DOHH2 (cell line): ENCODE data around the gene EEA1.

Experiments used
- H3F3A ChIP-seq: fragments of 200-600 bp; sonication (generic), shearing (Covaris generic); 2 replicates; pipeline ENCODE4 v1.6.0; 2016; ENCODE audit warnings: antibody characterized with exemption, mild to moderate bottlenecking; ENCODE audit not compliant: control insufficient read depth, insufficient read depth
- H3K27ac ChIP-seq: fragments of 200-600 bp; sonication (generic); 2 replicates; pipeline ENCODE4 v1.5.1; 2014; ENCODE audit warnings: low read depth, mild to moderate bottlenecking, low read length, moderate library complexity
- H3K27me3 ChIP-seq: fragments of 200-600 bp; sonication (generic); 2 replicates; pipeline ENCODE4 v1.6.1; 2014; ENCODE audit warnings: mild to moderate bottlenecking, low read length, mixed read lengths; ENCODE audit not compliant: control insufficient read depth
- H3K36me3 ChIP-seq: fragments of 200-600 bp; sonication (generic); 2 replicates; pipeline ENCODE4 v1.6.1; 2014; ENCODE audit warnings: mild to moderate bottlenecking, low read length, moderate library complexity, mixed read lengths; ENCODE audit not compliant: control insufficient read depth
- H3K4me1 ChIP-seq: fragments of 200-600 bp; sonication (generic); 2 replicates; pipeline ENCODE4 v1.6.1; 2014; ENCODE audit warnings: mild to moderate bottlenecking, low read length, mixed read lengths; ENCODE audit not compliant: control insufficient read depth
- H3K4me2 ChIP-seq: fragments of 200-600 bp; sonication (generic); 2 replicates; pipeline ENCODE4 v1.6.0; 2014; ENCODE audit warnings: mild to moderate bottlenecking, low read length, moderate library complexity
- H3K4me3 ChIP-seq: fragments of 200-600 bp; sonication (generic); 2 replicates; pipeline ENCODE4 v1.5.1; 2014; ENCODE audit warnings: mild to moderate bottlenecking, low read length, mixed read lengths
- H3K79me2 ChIP-seq: fragments of 200-600 bp; sonication (generic); 2 replicates; pipeline ENCODE4 v1.6.1; 2014; ENCODE audit warnings: mild to moderate bottlenecking, low read length, mixed read lengths; ENCODE audit not compliant: control insufficient read depth
- H3K9me2 ChIP-seq: fragments of 200-600 bp; sonication (generic); replicated peaks from 2 replicates; pipeline ENCODE4 v1.6.1; 2014; ENCODE audit warnings: mild to moderate bottlenecking, low read length, mixed read lengths; ENCODE audit not compliant: control insufficient read depth
- H3K9me3 ChIP-seq: fragments of 200-600 bp; sonication (generic); 2 replicates; pipeline ENCODE4 v1.6.1; 2014; ENCODE audit warnings: antibody characterized with exemption, low read length, mixed read lengths; ENCODE audit not compliant: control insufficient read depth, insufficient read depth
- H4K20me1 ChIP-seq: fragments of 200-600 bp; sonication (generic); 2 replicates; pipeline ENCODE4 v1.6.0; 2014; ENCODE audit warnings: low read depth, mild to moderate bottlenecking, antibody characterized with exemption, low read length, moderate library complexity; ENCODE audit not compliant: control insufficient read depth, insufficient read depth
- EZH2phosphoT487 ChIP-seq: fragments of 200-600 bp; sonication (generic); IDR thresholded peaks from 2 replicates; pipeline ENCODE4 v1.6.1; 2017; ENCODE audit warnings: borderline replicate concordance, mild to moderate bottlenecking, antibody characterized with exemption, low read length, moderate library complexity, mixed read lengths
- TF ChIP-seq, protein P1 (sequence below): fragments of 200-600 bp; sonication (generic); IDR thresholded peaks from one replicate; pipeline ENCODE4 v1.5.1; 2014; ENCODE audit warnings: antibody characterized with exemption, mild to moderate bottlenecking, low read depth, low read length; ENCODE audit not compliant: poor library complexity, severe bottlenecking

EEA1 gene

GRCh38 chr12:92863251-92863650, 65.8 kb downstream of the EEA1 start:
- H3K4me3 ChIP-seq, result no peak overlapping the region
- H3K4me1 ChIP-seq, result no peaks in the 10 kb centered on the region
- peaks cover 6% of the 10 kb centered on the region for H3K79me2 ChIP-seq
- H3K4me2 ChIP-seq, result no peak overlapping the region
- no peak overlapping the region for H3K27ac ChIP-seq
- no peaks in the 10 kb centered on the region for H3K27me3 ChIP-seq
- peaks cover 29% of the 10 kb centered on the region for H3K36me3 ChIP-seq
- H3K9me3 ChIP-seq, result no peaks in the 10 kb centered on the region
- no peaks in the 10 kb centered on the region for H4K20me1 ChIP-seq
- no peaks in the 10 kb centered on the region for H3K9me2 ChIP-seq
- TF ChIP-seq, protein P1, sequence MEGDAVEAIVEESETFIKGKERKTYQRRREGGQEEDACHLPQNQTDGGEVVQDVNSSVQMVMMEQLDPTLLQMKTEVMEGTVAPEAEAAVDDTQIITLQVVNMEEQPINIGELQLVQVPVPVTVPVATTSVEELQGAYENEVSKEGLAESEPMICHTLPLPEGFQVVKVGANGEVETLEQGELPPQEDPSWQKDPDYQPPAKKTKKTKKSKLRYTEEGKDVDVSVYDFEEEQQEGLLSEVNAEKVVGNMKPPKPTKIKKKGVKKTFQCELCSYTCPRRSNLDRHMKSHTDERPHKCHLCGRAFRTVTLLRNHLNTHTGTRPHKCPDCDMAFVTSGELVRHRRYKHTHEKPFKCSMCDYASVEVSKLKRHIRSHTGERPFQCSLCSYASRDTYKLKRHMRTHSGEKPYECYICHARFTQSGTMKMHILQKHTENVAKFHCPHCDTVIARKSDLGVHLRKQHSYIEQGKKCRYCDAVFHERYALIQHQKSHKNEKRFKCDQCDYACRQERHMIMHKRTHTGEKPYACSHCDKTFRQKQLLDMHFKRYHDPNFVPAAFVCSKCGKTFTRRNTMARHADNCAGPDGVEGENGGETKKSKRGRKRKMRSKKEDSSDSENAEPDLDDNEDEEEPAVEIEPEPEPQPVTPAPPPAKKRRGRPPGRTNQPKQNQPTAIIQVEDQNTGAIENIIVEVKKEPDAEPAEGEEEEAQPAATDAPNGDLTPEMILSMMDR, result no peak
- no peak for TF ChIP-seq EZH2phosphoT487
- H3F3A ChIP-seq, result no peaks in the 10 kb centered on the region

DNA sequence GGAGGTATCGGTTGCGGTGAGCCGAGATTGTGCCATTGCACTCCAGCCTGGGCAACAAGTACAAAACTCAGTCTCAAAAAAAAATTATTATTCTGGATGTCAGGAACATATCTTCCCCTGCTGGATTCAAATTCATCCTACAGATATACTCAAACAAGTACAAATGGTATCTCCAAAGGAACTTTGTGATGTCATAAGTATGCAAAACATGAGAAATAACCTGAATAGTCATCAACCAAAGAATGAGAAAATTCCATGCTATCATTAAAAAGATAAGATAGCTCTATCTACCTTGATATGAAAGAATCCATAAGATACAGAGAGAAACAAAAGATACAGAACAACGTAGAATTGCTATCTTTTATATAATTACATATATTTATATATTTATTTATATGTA, 67.7 kb downstream of the EEA1 start:
- H3K9me3 ChIP-seq, result no peaks in the 10 kb centered on the region
- H3K79me2 ChIP-seq, result no peaks in the 10 kb centered on the region; the same call in 1 of the 2 replicates
- H3F3A ChIP-seq, result no peaks in the 10 kb centered on the region
- H3K27ac ChIP-seq, result no peak overlapping the region
- H3K4me2 ChIP-seq, result no peak overlapping the region
- H3K4me1 ChIP-seq, result no peaks in the 10 kb centered on the region
- TF ChIP-seq, protein P1, result no peak
- TF ChIP-seq EZH2phosphoT487, result no peak
- no peak overlapping the region for H3K4me3 ChIP-seq
- no peaks in the 10 kb centered on the region for H4K20me1 ChIP-seq
- peaks cover 38% of the 10 kb centered on the region for H3K36me3 ChIP-seq
- H3K27me3 ChIP-seq, result no peaks in the 10 kb centered on the region
- no peaks in the 10 kb centered on the region for H3K9me2 ChIP-seq

DNA sequence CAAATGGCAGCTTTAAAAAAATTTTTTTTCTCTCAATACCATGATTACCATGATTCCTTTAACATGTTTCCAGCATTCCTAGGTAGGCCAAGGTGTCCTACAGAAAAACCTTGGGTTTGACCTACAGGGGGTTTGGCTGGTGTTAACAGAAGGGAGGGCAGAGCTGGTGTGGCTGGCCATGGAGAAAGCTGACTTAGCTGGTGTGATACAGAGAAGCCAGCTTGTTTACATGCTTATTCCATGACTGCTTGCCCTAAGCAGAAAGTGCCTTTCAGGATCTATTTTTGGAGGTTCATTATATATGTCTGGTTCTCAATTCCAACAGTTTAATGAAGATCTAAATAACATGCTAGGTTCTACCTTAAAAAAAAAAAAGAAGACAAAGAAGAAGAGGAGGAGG, 68.6 kb downstream of the EEA1 start:
- Histone ChIP-seq H3K4me1 (no peaks in the 10 kb centered on the region), H3K36me3 (peaks cover 38% of the 10 kb centered on the region), H3K4me3 (no peak overlapping the region), H3K4me2 (no peak overlapping the region), H4K20me1 (no peaks in the 10 kb centered on the region), H3K9me2 (no peaks in the 10 kb centered on the region), H3K27ac (no peak overlapping the region), H3F3A (0 out of 2 replicates have a peak, but pooled peaks cover 5% of the 10 kb centered on the region), H3K27me3 (no peaks in the 10 kb centered on the region), H3K9me3 (no peaks in the 10 kb centered on the region), H3K79me2 (no peaks in the 10 kb centered on the region)
- TF ChIP-seq EZH2phosphoT487, result no peak
- TF ChIP-seq, protein P1, result no peak
